ENCODE data around the gene CRLF3.
"Not testable (repeated sequence)": the region's sequence is repeated elsewhere in the genome, so short reads cannot be mapped to it uniquely, and the experiment has no call there.

CRLF3 gene

DNA sequence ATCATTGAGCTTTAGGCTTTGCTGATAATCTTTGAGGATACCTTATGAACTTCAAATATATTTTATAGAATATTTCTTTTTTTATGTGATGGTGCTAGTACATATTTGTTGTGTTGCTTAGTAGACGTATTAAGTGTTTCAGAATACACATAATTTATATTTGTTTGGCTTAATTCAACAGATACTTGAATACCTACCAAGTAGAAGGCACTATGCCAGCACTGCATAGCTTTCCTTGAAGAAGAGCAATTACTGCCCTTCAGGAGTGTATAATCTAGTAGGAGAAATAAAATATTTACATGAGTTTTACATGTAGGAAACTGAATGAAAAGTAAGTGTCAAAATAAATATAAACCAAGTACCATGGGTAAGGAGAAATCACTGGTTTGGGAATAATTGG lies 81.8 kb downstream of the CRLF3 start:
- not testable (repeated sequence) for DNase-seq (ENCODE audit: low read depth in 2 of 3, low spot score in 1 of 3)

DNA sequence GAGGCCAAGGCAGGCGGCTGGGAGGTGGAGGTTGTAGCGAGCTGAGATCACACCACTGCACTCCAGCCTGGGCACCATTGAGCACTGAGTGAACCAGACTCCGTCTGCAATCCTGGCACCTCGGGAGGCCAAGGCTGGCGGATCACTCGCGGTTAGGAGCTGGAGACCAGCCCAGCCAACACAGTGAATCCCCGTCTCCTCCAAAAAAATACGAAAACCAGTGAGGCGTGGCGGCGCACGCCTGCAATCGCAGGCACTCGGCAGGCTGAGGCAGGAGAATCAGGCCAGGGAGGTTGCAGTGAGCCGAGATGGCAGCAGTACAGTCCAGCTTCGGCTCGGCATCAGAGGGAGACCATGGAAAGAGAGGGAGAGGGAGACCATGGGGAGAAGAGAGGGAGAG lies 88.1 kb downstream of the CRLF3 start:
- not testable (repeated sequence) for DNase-seq (ENCODE audit: low read depth in 2 of 3, low spot score in 1 of 3)

DNA sequence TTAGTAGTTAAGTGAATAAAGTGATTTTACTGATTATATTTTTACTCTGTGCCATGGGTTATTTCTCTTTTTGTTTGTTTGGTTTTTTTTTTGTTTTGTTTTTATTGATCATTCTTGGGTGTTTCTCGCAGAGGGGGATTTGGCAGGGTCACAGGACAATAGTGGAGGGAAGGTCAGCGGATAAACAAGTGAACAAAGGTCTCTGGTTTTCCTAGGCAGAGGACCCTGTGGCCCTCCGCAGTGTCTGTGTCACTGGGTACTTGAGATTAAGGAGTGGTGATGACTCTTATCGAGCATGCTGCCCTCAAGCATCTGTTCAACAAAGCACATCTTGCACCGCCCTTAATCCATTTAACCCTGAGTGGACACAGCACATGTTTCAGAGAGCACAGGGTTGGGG lies 88.8 kb downstream of the CRLF3 start:
- not testable (repeated sequence) for DNase-seq (ENCODE audit: low read depth in 2 of 3, low spot score in 1 of 3)

- not testable (repeated sequence) for DNase-seq (ENCODE audit: low read depth in 2 of 3, low spot score in 1 of 3)
Observed at GRCh38 chr17:30735206-30735605, 89.3 kb downstream of the CRLF3 start.

GRCh38 chr17:30734153-30734552 lies 90.3 kb downstream of the CRLF3 start:
- DNase-seq (ENCODE audit: low read depth in 2 of 3, low spot score in 1 of 3): not testable (repeated sequence)
